Glomerular endothelial cell (primary cell): ENCODE results near the gene ZFP36L2. TPM values are rescaled to one million over a fixed set of nuclear protein-coding genes. Genes with fewer than 3 reads are reported as not detected.
"Not testable (repeated sequence)": the region's sequence is repeated elsewhere in the genome, so short reads cannot be mapped to it uniquely, and the experiment has no call there.

Experiments
- DNase-seq: peaks from one replicate; pipeline ENCODE4 v3.0.0-alpha.2; 2011; ENCODE audit warnings: low read depth, low spot score; ENCODE audit errors: extremely low read depth
- total RNA-seq: library from RNA; depleted of rRNA; stranded (reverse); fragments of >200 nt; gene quantifications from 2 replicates; pipeline ENCODE4 v1.2.3, GENCODE V29; 2015

ZFP36L2 gene
- total RNA-seq, 1 donor from 2014 or later: 63.2 TPM

DNA sequence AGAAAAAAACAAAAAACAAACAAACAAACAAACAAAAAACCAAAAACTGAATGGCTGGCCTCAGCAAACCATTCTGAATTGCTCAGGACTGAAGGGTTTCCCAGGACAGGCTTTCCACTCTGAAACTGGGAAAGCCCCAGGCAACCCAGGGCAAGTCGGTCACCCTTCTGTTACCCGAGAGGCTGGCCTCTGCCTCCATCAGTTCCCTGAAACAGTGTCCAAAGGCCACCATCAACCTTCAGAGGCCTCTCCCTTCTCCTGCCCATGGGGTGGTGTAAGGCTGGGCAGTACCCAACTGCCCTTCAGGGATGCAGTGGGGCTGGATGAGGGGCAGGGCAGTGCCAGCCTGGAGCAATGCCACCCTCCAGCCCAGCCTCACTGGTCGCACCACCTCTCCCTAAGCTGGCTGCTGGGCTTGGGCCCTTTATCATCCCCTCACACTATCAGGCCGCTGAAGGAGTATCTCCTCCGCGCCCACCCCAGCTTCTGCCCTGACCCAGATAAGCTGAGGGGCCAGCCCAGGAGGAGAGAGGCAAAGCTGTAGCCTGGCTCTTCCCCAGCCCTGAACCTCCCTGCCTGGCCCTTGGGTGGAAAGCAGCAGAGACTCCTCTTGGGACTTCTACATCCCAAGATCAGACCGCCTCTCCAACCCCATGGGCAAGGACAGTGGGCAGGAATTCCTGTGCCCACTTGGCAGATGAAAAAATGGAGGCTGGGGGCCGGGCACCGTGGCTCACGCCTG is 35.9 kb downstream of the ZFP36L2 start:
- DNase-seq: no peak

DNA sequence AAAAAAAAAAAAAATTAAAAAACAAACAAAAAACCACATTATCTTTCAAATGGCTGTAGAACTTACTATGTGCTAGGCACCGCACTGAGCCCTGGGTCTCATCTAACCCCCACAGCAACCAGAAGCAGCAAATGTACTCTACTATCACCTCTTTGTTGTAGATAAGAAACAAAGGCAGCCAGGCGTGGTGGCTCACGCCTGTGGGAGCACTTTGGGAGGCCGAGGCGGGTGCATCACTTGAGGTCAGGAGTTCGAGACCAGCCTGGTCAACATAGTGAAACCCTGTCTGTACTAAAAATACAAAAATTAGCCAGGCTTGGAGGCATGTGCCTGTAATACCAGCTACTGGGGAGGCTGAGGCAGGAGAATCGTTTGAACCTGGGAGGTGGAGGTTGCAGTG is 36.5 kb downstream of the ZFP36L2 start:
- not testable (repeated sequence) for DNase-seq

- DNase-seq: no peak
Observed at GRCh38 chr2:43188561-43189386, 37.6 kb downstream of the ZFP36L2 start.

DNA sequence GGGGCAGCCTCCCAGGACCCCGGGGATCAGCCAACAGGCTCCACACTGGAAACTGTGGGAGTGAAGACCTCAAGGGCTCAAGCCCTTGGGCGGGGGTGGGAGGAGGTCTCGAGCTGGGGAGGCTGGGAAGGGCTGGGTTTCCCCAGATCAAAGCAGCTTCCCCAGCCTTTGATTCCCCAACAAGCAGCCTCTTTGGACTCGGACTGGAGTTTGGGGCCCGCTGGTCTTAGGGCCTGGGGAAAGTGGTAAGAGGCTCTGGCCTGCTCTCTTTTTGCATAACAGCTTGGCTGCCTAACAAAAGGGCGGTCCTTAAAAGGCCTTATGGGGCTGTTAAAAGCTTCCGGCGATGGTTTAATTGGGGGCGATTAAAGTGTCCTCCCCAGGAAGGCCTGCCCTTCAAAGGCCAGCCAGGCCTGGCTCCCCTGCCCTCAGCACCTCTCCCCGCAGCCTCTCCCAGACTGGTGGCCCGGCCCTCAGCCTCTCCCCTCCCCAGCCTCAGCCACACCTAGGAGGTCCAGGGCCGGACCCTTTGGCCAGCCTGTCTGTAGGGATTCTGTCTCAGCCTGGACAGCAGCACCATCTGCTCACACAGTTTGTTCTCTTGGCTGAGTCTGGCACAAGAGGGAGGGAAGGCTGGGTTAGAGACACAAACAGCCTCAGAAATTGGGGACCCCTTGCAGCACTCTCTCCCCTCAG is 39.6 kb downstream of the ZFP36L2 start:
- no peak for DNase-seq

DNA sequence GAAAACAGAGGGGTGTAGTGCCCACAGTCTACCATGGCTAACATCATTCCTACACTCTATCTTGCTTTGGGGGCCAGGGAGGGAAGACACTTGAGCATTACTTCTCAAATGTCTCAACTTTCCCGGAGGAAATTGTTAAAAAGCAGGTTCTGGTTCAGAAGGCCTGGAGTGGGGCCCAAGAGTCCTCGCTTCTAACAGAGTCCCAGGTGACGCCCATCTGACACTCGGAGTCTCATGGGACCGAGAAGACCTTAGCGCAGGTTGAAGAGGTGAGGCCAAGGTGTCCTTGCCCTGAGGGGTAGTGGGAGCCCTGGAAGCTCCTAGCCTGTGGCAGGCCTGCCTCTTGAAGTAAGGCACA is 40.1 kb downstream of the ZFP36L2 start:
- DNase-seq: no peak

DNA sequence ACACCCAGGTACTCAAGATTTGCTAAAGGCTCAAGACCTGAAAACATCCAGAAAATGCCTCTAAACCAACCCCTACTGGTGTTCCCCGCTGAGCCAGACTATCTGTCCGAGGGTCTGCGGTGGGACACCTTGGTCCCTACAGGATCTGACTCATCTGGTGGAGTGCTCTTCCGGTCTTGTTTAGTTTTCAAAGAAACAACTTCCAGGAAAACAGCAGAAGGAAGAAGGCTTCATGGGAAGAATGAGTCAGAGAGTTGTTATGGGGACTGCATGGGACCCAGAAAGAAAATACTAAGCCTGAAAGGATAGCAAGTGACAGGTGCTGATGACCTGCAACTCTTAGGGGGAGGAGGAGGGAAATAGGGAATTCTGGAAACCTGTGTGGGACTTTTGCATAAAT is 41.3 kb downstream of the ZFP36L2 start:
- no peak for DNase-seq

- DNase-seq: no peak
Observed at GRCh38 chr2:43184339-43184895, 42.0 kb downstream of the ZFP36L2 start.

DNA sequence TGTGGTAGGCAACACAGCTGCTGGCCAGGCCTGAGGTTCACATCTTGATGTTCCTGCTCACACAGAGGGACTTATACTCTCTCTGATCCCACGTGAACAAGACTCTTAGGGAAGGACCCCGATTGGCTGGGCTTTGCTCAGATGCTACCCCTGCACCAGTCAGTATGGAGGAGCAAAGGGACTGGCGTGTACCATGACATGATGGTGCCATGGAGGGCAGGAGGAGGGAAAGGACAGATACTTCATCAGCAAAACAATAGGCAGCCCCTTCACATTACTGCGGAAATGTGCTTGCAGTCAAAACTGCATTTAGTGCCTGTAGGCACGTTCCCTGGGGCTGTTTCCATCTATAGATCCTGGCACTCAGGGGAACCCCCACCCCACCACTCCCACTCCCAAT is 42.7 kb downstream of the ZFP36L2 start:
- DNase-seq: no peak

DNA sequence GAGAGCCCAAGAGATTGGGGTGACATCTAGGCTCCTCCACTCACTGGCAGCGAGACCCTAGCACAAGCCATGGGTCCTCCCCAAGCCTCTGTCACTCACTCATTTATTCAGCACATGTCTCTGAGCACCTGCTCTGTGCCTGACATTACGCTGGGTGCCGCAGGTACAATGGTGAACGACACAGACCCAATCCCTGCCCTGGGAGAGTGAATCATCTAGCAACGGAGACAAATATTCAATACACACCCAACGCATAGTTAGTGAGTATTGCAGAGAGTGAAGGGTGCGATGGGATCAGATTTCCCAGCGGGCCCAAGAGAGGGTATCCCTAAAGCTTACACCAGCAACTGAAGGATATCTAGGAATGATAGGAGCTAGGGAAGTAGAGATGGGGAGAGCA is 45.5 kb downstream of the ZFP36L2 start:
- no peak for DNase-seq

DNA sequence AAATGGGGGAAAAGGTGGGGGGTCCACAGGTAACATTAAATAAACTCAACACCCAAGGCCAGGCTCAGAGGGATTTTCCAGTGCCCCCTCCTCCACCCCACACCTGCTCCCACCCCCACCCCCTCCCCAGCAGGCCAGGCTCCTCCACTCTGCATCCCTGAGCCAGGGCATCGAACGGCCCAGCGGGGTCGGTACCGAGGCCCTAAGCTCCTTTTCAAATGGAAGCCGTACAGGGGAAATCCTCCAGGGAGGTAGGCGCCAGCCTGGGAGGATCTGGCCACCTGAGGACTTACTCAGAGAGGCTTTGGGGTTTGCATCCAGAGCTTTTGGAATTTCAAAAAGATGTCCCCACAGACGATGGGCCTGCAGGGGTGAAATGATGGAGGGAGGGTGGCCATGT is 46.5 kb downstream of the ZFP36L2 start:
- DNase-seq: no peak

DNA sequence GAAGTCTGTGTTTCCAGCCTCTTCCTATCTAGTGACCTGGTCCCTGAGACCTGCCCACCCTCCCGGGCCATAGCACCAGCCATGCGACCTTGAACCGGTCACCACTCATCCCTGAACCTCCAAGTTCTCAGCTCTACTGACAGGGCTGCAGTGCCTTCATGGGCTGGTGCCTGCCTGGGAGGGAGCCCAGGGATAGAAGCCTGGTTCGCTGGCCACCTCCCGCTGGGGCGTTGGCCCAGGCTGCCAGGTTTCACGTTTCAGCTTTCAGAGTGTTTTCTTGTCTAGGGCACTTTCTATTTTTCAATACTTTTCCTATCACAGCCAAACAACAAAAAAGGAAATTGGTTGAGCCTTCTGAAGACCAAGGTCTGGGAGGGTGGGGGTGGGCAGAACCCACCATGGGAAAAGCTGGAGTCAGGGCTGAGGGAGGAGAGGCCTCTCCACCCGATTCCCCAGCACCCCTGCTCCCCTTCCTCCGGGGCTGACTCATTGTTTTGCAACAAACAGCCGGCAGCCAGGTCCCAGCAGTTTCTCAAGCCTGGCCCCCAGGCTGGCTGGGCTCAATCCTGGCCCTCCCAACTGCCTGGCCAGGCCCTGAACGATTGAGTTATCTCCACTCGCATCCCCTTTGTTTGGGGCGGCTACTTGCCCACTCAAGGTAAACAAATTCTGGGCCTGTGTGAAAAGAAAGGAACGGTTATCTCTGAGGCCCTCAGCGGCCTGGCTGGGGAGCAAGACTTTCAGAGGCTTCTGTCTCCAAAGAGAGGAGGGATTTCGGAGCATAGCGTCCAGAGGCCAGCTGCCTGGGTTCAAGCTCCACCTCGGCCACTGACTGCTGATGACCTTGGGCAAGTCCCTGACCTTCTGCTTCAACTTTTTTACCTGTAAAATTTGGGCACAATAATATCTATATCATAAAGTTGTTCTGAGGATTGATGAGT is 47.5 kb downstream of the ZFP36L2 start:
- DNase-seq: no peak

DNA sequence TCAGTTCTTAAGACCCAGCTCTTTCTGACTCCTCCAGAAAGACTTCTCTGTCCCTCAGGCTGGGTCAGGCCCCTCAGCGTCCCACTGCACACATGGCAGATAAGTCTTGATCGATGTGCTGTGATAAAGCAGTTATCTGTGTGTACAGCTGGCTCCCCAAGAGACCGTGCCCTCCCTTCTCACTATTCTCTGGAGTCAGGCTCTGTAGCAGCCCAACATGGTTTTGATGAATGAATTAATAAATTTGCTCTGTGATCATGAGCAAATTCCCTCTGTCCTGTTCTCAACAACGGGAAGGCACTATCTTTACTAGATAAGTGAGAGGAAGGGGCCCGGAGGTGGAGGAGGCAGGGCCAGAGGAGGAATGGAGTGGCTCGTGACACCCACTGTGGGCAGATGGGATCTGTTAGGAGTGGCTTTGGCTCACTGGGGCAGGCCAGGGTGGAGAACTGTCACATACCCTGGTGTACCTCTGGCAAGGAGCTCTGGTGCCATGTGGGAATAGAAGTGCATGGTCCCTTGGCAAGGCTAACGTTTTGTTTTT is 48.3 kb downstream of the ZFP36L2 start:
- no peak for DNase-seq

GRCh38 chr2:43176449-43176848 is 50.0 kb downstream of the ZFP36L2 start:
- no peak for DNase-seq

GRCh38 chr2:43175876-43176275 is 50.5 kb downstream of the ZFP36L2 start:
- no peak for DNase-seq

DNA sequence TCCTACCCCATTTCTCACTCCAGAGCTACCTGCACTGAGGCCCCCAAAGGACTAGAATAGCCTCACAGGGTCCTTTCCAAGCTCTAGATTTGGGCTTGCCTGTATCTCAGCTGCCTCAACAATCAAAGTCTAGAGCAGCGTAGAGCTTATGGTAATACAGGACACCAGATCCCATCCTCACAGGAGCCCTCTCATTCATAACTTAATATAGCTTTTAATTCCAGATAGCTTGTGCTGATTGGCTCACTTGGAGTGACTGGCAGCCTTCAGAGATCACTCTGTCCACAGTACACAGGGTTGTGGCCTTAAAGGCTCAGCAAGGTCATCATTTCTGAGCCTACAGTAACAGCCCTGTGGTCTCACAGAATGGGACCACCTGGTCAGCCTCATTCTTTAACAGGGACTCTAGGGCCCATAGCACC is 51.4 kb downstream of the ZFP36L2 start:
- no peak for DNase-seq

DNA sequence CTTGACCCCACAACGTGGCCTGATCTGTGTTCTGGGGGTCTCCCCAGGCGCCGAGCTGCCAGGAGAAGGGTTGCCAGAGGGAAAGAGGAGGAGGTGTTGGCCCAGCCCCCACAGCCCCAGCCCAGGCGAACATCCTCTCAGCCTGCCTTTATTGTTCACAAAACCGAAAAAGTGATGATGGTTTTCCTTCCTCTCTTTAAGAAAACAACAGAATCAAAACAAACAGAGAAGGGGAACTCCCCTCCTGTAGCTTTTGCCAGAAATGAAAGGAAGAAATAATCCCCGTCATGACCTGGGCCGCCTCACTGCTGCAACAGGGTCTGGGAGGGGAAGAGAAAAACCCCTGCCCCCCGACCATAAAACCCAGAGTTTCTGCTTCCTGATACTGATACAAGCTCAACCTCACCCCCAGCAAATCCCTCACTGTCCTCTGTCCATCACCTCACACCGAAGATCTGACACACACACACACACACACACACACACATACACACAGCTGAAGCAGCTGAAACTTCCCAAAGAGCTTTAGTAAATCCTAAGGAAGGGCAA is 52.0 kb downstream of the ZFP36L2 start:
- DNase-seq: no peak
